ENCODE measurements around the gene F12.
"Not testable (repeated sequence)": the region's sequence is repeated elsewhere in the genome, so short reads cannot be mapped to it uniquely, and the experiment has no call there.

Gene F12

DNA sequence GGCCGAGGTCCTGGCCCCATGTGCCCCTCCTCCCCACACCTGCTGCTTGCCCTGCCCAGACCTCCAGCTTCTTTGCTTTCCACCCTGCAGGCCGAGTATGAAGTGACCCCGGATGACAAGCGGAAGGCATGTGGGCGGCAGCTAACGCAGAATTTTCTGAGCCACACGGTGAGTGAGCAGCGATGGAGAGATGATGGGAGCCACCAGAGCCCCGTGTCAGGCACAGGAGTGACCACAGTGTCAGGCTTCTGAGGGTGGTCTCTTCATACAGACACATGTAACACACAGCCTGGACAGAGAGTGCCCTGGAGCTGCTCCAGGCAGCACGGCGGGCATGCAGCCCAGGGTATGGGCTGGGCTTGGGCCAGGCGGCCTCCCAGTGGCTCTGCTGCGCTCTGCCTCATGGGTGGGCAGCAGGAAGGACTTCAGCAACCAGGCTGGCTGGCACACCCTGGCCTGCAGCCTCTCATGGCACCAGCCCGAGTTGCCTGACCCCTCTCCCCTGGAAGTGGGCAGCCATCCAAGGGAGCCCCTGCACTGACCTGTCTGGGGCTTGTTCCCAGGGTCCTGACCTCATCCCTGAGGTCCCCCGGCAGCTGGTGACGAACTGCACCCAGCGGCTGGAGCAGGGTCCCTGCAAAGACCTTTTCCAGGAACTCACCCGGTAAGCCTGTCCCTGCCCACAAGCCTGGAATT lies 22.9 kb upstream of the F12 start:
- DNase-seq = no peak

DNA sequence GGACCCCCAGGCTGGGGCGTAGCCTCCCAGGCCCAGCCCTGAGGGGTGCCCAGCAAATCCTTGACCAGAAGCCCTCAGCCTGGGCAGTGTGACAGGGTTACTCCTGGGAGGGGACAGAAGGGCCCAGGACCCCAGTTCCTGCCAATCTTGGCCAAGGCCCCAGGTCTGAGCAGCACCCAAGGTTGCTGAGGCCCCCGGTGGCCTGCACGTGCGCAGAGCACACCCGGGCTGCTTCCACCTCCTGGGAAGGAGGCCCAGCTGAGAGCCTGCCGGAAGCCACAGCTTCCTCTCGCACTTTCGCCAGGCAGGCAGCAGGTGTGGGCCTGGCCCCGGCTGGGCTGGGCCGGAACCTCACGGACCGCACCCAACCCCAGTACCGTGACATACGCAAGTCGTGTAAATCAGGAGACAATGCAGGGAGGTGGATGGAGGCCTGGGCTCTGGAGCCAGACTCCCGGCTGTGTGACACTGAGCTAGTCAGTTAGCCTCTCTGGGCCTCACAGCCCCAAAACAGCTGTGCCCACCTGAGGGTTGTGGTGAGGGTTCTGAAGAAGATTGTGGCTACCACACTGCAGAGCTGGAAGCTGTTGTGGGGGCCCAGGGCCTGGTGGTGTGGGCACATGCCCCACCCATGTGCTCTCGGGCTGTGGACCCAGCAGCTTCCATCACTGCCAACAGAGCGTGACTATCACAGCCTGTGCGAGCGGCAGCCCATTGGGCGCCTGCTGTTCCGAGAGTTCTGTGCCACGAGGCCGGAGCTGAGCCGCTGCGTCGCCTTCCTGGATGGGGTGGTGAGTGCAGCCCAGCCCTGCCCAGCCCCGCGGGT lies 22.2 kb upstream of the F12 start:
- DNase-seq = no peak

DNA sequence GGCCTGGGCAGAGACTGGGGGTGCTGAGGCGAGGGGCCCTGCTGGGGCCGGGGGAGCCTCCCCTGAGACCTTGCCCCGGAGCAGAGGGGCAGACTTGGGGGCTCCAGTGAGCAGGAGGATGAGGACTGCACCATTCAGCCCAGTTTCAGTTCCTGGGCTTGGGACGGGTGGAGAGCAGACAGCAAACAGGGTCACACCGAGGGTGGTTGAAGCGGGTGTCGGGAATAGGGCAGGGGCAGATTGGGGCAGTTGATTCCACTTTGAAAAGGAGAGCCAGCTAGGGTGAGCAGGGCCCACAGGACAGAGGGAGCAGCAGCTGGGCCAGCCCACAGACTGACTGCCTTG lies 21.6 kb upstream of the F12 start:
- DNase-seq = no peak

DNA sequence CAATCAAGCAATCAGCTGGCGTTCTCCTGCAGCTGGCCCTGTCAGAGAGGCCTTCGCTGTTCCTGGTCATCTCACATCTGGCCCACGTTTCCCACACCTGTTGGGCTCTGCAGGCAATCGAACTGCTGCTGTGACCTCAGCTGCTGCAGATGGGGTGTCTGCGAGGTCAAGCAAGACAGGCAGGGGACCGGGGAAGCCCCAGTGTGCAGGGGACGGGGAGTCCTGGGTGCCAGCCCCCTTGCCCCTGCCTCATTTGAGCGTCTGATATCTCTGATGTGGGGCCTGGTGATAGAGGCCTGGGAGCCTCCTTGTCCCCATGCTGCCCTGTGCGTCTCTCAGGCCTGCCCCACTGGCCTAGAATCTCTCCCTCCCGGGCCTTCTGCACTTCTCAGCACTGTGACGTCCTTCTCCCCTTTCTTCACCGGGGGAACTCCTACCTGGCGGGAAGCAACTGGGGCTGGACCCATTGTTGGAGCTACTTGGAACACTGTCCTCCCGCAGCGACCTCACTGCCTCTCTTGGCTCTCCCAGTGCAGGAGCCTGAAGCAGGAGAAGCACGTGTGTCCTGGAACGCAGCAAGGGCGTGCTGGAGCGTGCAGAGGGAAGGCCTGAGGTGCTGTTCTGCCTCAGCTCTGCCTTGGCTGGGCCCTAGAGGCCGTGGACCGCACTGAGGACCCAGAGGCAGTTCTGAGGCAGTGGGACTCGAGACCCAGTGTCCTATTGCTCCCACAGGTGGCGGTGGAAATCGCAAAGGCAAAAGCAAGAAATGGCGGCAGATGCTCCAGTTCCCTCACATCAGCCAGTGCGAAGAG lies 21.0 kb upstream of the F12 start:
- no peak for DNase-seq

DNA sequence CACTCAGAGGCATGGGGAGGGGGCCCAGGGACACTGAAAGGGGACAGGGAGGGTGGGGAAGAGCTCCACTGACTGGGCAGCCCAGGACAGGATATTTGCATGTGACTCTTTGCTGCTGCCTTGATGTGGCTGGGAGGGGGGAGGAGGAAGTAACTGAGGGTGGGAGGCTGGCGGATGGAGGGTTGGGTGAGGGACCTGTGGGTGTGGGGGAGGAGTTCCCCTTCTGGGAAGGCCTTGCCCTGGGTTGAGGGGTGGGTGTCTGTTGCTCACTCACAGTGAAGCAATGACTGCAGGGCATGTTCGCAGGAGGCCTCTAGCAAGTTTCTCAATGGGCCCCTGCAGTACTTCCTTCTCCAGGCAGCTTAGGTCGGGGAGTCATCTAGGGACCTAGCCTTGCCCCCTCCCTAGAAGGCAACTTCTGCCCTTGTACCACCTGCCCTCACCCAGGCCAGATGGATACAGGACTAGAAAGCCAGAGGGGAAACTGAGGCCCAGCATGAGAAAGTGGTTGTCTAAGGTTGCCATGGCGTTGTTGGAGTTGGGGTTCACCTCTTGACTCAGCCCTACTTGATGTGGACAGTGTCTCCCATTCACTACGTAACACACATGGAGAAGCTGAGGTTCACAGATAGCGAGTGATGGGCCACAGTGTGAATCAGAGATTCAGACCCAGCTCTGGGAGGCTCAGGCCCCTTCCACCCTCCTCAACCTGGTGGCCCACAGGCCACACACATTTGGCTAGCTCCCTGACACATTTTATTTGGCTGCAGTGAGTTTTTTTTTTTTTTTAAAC lies 20.1 kb upstream of the F12 start:
- DNase-seq = no peak

DNA sequence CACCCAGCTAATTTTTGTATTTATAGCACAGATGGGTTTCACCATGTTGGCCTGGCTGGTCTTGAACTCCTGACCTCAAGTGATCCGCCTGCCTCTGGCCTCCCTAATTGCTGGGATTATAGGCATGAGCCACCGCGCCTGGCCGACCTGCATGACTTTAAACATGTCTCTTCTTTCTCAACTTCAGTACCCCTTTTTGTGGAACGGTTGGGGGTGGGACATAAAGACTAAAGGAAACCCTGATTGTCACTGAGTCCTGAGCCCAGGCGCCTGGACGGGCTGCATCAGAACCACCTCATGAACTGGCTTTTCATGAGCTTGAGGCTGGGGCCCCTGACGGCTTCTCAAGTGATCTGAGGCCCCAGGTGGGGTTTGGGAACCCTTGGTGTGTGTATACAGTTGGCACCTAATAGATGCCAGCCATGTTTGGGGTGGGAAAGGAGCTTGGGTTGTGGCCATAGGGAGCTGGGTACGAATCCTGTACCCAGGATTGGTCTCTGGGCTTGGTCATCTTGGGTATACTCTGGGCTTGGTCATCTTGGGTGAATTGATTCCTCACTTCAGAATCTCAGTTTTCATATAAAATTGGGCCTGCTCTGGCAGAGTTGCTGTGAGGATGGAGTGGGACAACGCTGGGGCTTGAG lies 19.3 kb upstream of the F12 start:
- DNase-seq = no peak

DNA sequence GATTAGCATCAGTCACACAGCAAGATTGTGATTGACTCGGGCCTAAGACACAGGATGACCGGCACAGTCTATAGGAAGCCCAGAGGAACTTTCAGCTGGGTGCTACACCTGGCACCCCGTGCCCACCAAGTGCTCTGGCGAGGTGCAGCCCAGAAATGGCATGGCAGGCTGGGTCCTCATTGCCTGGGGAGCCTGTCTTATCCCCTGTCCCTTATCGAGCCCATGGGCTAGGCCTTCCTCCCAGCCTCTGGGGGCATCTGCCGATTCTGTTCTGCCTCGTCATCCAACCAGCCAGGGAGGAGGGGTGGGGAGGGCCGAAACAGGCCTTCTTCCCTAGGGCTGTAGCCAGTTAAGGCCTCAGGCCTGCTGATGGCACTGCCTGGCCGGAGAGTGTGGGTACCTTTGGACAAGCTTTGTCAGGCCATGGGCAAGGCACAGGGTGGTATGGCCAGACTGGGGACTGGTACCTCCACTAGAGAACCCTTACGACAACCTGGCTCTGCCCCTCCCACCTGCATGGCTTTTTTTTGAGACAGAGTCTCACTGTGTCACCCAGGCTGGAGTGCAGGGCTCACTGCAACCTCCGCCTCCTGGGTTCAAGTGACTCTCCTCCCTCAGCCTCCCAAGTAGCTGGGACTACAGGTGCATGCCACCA lies 18.7 kb upstream of the F12 start:
- DNase-seq = no peak

DNA sequence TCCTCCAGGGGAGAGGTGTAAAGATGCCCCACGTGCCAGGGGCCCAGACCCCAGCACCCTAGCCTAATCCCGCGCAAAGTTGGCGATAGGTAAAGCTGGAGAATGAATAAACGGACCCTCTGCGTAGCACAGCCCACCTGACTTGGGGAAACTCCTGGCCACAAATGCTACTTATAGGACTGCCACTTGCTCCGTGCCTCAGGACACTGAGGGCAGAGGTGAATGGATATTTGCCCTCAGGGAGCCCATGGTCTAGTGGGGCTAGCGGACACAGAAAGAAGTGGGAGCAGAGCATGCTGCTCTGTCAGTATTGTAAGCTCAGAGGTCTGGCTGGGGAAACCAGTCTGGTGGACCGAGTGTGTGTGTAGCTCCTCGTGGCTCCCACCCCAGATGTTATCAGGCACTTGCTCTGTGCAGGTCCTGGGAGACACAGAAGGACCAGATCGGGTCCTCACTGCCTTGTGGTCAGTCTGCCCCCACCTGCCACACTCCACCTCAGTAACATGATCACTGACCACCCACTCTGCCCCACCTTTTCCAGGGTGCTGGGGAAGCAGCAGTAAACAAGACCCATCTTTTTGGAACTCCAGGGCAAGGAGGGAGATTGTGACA lies 18.0 kb upstream of the F12 start:
- no peak for DNase-seq

DNA sequence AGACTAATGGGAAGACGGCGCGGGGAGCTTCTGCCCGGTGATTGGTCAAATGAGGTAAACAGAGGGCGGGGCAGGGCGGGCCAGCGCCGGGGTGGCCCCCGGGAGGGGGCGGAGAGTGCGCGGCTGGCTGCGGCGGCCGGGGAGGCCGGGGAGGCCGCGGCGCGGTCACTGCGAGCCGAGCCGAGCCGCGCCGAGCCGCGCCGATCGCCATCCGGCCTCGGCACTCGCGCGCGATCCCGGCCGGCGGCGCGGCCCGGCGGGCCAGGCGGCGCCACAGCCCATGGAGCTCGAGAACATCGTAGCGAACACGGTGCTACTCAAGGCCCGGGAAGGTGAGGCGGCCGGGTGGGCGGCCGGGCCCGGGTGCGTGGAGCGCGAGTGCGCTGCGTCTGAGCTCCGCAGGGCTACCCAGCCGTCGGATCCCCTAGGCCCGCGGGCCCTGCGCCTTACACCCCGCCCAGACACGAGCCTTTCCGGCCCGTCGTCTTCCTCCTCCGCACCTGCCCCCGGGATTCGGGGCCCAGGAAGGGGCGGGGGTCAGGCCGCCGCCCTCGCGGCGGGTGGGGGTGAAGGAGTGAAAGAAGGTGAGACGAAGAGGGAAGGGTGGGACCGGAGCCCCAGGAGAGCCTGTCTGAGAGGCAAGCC lies 17.3 kb upstream of the F12 start, which contains the start of gene GRK6:
GRK6 (plus strand) TSS at position 111 of the 645 bp plus-strand sequence; CDS start at position 281, 170 bp downstream.
- DNase-seq = no peak

DNA sequence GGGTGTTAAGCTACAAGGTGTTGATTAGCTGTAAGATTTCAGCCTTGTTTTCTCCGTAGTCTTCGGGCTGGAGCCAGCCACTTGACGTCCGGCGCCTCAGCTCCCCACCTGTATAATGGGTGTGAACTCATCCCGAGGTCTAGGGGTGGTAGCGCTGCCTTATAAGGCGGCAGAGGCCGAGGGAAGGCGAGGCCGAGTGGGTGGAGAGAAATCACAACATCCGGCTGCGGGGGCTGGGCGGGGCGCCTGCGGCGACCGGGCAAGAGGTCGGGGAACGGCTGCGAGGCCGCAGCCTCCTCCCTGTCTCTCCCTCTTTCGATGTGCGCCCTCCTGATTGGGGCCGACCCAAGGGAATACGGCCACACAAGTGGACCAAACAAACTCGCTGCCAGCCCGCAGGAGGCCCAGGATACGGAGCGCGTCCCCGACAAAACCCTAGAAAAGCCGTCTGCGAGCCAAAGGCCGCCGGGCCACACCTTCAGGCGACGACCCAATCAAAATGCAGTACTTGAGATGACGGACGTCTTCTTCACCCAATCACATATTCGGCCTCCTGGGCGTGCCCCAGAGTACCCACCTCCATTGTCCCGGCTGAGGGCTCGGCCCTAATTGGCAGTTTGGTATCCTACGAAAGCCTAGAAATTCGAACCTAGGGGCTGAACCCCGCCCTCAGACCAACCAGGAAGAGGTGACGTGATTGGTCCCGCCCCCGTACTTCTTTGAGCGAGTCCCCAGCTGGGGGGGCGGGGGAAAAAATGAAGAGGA lies 16.6 kb upstream of the F12 start:
- DNase-seq = peak; percentile 98

DNA sequence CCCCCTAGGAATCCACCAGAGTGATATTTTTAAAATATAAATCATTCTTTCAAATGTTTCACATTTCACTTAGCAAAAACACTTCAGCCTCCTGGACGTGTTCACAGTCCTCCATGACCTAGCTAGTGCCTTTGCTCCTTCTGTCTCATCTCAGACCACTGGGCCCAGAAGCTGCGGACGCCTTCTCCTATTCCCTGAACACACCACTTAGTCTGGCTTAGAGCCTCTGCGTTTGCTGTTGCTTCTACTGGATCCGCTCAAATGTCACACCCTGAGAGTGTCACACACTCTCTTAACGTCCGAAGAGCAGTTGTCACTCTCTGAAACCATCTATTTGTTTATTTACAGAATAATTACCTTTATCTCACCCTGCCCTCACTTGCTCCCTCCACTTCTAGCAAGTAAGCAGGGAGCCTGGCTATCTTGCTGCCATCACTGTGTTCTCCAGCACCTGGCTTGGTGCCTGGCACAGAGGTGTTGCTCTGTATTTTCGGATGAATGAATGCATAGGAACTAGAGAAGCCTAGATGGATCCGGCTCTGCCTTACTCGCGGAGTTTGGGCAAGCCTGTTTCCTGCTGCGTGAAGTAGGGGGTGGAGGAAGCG lies 15.9 kb upstream of the F12 start:
- DNase-seq = no peak

DNA sequence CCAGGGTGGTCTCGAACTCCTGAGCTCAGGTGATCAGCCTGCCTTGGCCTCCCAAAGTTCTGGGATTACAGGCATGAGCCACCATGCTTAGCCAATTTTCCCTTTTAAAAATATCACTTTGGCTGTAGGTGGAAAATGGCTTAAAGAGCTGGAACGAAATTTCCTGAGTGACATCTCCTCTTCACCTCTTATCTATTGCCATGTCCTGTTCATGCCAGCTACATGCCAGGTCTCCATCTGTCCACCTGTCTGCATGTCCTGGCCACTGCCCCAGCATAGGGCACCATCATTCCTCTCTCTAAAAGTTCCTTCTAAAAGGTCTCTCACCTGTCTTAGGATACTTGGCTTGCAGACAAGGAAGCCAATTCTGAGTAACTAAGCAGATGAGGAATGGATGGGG lies 14.3 kb upstream of the F12 start:
- no peak for DNase-seq

DNA sequence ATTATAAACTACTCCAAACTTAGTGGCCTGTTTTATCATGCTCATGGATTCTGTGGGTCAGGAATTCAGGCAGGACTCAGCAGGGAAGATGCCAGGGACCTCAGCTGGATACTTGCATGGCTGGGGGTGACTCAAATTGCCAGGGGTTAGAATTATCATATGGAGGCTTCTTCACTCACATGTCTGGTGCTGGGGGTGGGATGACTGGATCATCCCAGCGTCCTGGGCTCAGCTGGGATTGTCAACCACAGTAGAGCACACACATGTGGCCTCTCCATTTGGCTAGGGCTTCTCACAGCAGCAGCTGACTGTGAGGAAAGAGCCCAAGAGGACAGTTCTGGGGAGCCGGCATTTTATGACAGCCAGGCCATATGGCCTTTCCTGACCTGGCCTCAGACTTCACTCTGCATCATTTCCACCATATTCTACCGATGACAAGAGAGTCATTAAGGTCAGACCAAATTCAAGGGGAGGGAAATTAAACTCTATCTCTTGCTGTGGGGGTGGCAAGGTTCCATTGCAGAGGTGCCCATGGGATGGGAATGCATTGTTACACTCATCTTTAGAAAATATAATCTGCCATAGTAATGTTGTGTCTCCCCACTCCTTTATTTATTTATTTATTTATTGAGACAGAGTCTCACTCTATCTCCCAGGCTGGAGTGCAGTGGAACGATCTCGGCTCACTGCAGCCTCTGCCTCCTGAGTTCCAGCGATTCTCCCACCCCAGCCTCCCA lies 11.9 kb upstream of the F12 start:
- no peak for DNase-seq

DNA sequence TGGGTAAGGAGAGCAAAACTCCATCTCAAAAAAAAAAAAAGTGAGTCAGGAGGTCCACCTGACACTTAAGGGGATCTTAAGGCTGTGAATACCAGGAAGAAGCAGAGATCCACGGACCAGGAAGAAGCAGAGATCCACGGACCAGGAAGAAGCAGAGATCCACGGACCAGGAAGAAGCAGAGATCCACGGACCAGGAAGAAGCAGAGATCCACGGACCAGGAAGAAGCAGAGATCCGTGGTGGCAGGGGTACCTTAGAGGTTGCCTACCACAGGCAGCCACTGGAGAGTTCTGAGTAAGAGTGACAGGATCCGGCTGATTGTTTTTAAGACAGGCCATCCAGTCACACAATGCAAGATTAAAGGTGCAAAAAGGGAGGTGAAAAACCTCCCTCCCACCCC lies 11.1 kb upstream of the F12 start:
- not testable (repeated sequence) for DNase-seq

DNA sequence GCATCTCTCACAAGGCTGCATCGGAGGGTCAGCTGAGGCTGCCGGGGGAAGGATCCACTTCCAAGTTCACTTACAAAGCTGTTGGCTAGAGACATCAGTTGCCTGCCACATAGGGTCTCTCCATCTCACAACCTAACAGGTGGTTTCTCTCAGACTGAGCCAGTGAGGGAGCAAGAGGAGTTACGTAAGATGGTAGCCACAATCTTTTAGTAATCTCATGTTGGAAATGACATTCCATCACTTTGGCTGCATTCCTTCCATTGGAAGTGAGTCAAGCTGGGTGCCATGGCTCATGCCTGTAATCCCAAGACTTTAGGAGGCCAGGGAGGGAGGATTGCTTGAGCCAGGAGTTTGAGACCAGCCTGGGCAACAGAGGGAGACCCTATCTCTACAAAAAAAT lies 9.7 kb upstream of the F12 start:
- DNase-seq = no peak

DNA sequence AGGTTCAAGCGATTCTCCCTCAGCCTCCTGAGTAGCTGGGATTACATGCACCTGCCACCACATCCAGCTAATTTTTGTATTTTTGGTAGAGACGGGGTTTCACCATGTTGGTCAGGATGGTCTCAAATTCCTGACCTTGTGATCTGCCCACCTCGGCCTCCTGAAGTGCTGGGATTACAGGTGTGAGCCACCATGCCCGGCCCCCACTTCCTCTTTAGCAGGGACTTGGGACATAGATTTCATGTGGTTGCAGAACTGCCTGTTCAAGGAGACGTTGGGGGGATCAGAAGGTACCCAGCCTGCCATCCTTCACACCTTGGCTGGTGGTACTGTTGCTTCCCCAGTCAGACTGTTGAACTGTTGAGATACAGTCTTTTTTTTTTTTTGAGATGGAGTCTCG lies 7.7 kb upstream of the F12 start:
- DNase-seq = not testable (repeated sequence)

DNA sequence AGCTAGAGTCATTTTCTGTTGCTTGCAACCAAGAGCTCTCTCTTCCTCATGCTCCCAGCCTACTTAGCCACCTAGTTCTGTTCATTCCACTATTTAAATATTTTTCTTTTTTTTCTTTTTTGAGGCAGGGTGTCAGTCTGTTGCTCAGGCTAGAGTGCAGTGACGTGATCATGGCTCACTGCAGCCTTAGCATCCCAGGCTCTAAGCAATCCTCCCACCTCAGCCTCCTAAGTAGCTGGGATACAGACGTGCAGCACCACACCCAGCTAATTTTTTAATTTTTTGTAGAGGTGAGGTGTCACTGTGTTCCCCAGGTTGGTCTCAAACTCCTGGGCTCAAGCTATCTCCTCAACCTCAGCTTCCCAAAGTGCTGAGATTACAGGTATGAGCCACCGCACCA lies 5.1 kb upstream of the F12 start:
- no peak for DNase-seq

DNA sequence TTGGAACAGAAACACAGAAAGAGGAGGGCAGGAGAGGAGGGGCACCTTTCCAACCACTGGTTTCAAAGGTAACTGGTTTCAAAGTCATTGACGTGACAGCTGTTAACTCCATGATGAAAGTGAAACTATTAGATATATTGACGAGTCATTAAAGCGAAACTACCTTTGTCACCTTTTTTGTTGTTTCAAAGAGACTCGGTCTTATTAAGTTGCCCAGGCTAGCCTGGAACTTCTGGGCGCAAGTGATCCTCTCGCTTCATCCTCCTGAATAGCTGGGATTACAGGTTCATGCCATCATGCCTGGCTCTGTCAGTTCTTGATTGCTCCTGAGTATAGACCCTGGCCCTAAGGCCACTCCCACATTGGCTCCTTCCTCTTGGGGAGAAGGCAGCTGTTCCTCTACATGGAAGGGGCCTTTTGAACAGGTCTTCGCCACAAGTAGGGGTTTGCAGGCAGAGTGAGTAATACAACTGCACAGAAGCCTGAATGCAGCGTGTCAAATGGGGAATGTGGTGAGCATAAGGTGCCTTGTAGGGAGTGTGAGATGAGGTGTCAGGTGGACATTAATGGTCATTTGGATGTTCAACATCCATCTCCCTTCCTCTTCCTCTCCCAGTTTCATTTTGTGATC lies 3.4 kb upstream of the F12 start:
- no peak for DNase-seq

Data from NCI-H1930 (cell line).